Measurements from ENCODE around the gene FBLN1.
A peak's percentile ranks its signal among the peaks of the same experiment; 100 is the strongest.

Gene FBLN1

DNA sequence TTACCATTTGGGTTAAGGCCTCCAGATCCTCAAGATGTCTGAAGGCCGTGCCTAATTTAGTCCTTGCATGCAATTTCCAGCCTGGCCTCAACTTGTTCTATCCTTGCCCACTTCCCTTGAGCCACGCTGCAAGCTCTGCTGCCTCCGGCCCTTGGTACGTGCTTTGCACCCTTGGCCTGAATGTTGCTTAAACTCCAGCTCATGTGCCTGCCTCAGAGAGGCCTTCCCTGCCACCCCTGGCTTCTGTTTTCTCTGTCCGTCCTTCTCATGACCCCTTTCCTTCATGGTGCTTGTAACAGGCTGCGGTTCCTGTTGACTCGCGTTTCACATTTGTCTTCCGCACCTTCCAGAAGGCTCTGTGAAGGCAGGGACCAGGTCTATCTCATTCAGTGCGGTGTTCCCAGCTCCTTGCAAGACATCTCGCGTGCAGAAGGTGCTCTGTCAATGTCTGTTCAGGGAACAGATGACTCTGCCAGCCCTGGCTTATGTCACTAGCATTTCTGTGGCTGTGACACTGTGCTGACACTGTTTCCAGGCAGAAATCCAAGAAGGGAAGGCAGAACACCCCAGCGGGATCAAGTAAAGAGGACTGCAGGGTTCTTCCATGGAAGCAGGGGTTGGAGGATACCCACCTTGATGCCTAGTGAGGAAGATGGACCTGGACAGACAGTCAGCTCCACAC is 61.8 kb downstream of the FBLN1 start:
- DNase-seq (ENCODE audit: low read depth in 4 of 4, low spot score in 1 of 4) = no peak

DNA sequence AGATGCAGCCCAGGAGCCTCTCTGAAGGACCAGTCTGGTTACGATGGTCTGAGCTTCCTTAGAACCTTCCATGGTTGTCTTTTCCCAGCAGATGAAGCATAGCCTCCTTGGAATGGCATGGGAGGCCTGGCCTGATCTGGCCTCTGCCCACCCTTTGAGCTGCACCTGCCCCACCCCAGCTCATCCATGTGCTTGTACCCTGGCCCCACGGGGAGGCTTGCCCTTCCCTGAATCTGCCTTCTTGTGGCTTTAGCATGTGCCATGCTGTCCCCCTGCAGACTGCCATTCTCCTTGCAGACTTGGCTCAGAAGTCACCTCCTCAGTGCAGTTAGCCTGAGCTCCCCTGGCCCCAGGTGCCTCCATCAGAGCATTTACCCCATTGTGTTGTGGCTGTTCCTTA is 62.5 kb downstream of the FBLN1 start:
- DNase-seq (ENCODE audit: low read depth in 4 of 4, low spot score in 1 of 4) = no peak

- no peak for DNase-seq (ENCODE audit: low read depth in 4 of 4, low spot score in 1 of 4)
These were observed 63.3 kb downstream of the FBLN1 start for GRCh38 chr22:45565973-45566372.

DNA sequence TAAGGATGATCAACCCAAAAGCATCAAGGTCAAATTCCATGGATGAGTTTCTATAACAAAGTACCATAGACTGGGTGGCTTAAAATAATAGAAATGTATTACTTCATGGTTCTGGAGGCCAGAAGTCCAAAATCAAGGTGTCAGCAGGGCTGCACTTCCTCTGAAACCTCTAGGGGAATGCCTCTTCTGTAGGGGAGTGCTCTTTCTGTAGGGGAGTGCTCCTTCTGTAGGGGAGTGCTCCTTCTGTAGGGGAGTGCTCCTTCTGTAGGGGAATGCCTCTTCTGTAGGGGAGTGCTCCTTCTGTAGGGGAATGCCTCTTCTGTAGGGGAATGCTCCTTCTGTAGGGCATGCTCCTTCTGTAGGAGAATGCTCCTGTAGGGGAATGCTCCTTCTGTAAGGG is 65.5 kb downstream of the FBLN1 start:
- no peak for DNase-seq (ENCODE audit: low read depth in 4 of 4, low spot score in 1 of 4)

DNA sequence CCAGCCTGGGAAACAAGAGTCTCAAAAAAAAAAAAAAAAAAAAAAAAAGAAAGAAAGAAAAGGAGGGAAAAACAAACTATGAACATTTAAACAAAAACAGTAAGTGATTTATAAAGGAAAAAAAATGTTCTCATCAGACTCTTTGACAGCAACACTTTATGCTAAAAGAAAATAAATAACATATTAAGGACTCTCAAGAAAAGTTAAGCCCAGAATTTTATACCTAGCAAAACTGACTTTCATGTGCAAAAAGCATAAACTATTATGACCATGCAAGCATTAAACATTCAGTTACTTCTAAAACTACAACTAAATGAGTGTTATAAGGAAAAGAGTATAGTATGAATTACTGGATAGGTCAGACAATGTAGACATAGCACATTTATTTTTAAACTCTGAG is 68.4 kb downstream of the FBLN1 start:
- no peak for DNase-seq (ENCODE audit: low read depth in 4 of 4, low spot score in 1 of 4)

- DNase-seq (ENCODE audit: low read depth in 4 of 4, low spot score in 1 of 4) = no peak
These were observed 69.8 kb downstream of the FBLN1 start for GRCh38 chr22:45572444-45572843.

- no peak for DNase-seq (ENCODE audit: low read depth in 4 of 4, low spot score in 1 of 4)
These were observed 71.5 kb downstream of the FBLN1 start for GRCh38 chr22:45574069-45574703.

- DNase-seq (ENCODE audit: low read depth in 4 of 4, low spot score in 1 of 4) = no peak
These were observed 72.5 kb downstream of the FBLN1 start for GRCh38 chr22:45575173-45575572.

DNA sequence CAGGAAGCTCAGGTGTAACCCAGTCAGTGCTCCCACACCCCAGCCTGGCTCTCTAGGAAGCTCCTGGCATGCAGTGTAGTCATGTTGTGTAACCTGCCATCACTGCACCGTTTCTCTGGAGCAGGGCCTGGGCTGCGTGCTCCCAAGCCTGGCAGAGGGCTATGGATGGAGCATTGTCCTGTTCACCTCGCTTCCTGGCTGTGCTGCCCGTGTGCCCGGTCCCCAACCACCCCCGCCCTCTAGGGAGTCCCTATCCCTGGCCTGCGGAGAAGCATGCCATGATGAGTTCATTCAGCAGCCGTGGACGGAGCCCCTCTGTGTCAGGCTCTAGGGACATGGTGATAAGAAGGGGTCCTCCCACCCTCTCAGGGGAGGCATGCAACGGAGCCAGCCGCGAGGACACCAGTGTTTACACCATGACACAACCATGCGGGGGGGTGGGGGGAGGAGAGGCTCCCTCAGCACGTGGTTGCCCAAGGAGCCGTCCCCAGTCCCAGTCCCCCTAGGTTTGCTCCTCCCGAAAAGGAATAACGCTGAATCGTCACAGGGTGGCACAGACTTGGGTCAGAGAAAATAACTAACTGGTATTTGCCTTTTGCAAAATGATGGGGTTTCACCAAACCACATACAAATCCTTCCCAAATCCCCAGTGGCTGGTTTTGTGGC is 73.1 kb downstream of the FBLN1 start:
- DNase-seq (ENCODE audit: low read depth in 4 of 4, low spot score in 1 of 4) = no peak

- no peak for DNase-seq (ENCODE audit: low read depth in 4 of 4, low spot score in 1 of 4)
These were observed 73.6 kb downstream of the FBLN1 start for GRCh38 chr22:45576273-45576625.

GRCh38 chr22:45576730-45577464 is 74.2 kb downstream of the FBLN1 start:
- DNase-seq (ENCODE audit: low read depth in 4 of 4, low spot score in 1 of 4) = no peak

DNA sequence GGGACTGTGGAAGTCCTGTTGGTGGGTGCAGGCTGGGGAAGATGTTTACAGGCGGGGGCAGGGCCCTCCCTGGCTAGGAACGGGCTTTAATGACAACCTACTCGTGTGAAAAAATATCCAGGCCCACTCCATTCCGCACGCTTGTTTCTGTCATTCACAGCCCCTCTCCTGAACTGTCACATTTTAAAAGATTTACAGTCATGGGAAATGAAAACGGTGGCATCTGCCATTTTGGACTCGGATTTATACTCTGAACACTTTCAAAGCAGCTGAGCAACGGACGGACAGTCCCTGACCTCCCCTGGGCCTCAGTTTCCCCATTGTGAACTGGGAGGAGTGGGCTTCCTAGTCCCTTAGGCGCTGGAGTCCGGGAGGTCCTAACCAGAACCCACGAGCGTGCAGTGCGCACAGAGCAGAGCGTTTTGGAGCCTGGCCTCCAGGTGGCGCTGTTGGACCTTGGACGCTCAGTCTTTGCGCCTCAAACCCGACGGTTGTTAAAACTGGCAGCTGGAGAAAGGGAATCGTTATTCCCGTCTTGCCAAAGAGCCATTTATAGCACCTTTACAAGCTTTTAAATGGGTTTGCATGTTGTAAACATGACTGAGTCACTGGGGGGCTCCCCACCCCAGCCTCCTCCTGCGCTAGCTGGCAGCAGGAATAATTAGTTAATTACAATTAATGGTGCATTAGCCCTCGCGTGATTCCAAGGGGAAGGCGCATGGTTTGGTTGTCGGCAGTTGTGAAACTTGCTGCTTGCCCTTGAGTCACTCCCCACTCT is 75.3 kb downstream of the FBLN1 start:
- peak; percentile 65 to 76 (median 72) for DNase-seq (ENCODE audit: low read depth in 4 of 4, low spot score in 1 of 4)

DNA sequence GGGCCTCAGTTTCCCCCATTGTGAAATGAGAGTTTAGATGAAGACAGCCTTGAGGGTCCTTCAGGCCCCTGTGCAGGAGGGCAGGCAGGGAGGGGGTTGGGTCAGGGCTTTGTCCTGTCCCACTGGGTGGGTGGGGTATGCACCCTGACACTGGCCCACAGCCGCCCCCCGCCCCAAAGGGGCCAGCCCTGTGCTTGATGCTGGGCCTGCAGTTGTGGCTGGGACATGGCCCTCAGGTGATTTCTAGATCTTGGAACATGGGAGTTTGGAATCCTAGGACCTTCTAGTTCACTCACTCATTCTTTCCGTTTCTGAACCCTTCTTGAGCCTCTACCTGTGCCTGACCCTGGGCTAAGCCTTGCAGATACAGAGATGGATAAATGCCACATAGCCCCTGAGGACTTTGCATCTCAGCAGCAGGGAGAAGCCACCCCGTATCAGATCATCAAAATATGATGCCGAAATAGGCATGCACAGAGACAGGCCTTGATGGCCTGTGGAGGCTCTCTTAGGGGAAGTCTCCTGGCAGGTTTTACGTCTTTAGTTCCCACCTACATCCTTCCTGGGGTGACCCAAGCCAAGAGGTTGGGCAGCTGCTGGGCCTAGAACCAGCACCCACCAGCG is 76.0 kb downstream of the FBLN1 start:
- DNase-seq (ENCODE audit: low read depth in 4 of 4, low spot score in 1 of 4) = no peak

- no peak for DNase-seq (ENCODE audit: low read depth in 4 of 4, low spot score in 1 of 4)
These were observed 76.6 kb downstream of the FBLN1 start for GRCh38 chr22:45579306-45579705.

- DNase-seq (ENCODE audit: low read depth in 4 of 4, low spot score in 1 of 4) = no peak
These were observed 77.4 kb downstream of the FBLN1 start for GRCh38 chr22:45579806-45580725.

DNA sequence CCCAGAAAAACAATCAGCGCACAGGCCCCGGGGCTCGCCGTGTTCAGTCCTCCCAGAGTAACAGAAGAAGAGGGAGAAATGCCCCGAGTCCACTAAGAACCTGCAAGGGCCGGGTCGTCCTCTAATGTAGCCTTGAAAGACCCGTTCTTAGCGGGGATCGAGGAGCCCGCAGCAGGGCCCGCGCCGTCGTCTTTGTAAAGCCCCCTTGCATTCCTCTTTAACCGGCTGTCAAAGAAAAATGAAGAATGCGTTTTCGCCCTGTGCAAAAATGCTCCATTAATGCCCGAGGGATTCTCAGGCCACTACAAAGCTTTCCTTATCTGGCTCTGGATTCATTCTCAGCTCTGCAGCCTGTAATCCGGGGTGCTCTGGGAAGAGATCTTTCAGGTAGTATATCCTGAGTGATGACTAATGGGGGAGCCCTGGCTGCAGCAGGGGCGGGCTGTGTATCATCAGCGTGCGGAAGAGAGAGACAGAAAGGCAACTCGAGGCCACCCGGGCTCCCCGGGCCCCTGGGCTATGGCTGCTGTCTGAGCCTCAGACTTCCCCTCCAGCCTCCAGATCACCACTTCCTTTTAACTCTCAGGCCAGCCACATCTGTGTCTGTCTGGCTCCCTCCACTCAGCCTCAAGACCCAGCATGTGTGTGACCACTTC is 78.2 kb downstream of the FBLN1 start:
- no peak for DNase-seq (ENCODE audit: low read depth in 4 of 4, low spot score in 1 of 4)

GRCh38 chr22:45581549-45582080 is 78.9 kb downstream of the FBLN1 start:
- no peak for DNase-seq (ENCODE audit: low read depth in 4 of 4, low spot score in 1 of 4)

DNA sequence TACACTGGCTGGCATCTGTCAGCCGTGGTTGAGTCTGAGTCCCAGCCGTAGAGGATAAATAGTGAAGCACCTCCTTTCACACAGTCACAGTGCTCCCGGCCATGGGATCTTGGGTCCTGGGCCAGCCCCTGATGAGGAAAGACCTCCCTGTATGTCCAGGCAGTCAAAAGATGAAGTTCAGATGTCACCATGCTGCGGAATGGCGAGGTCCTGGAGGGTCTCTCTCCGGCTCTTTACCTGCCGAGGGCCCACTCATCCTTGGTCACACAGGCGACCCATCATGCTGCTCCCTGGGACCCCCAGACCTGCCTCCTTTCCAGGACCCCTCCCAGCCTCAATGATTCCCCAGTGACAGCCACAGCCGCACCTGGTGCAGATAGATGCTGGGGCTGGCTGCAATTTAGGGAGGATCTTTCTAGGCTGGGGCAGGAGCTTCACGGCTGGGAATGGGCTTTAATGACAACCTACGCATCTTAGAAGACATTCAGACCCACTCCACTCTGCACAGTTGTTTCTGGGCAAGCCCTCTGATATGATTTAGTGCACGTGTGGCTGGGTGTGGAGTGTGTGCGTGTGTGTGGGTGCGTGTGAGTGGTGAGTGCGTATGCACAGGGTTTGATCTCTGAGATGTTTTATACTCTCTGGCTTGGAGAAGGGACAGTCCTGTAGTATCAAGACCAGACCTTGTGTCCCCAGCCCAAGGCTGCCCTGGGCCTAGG is 79.7 kb downstream of the FBLN1 start:
- DNase-seq (ENCODE audit: low read depth in 4 of 4, low spot score in 1 of 4) = no peak
